ENCODE measurements around the gene RGMB.

RGMB gene

GRCh38 chr5:98763001-98763630 lies 10.3 kb upstream of the RGMB start:
- Histone ChIP-seq H3K4me1 (ENCODE audit: control insufficient read depth in 1 of 2, insufficient read depth in 1 of 2, low read depth in 1 of 2, low read length in 1 of 2) (peaks cover 2% of the 10 kb centered on the region in 2 experiments), H3K27me3 (peaks cover 99% of the 10 kb centered on the region), H3K9me3 (no peaks in the 10 kb centered on the region), H3K4me3 (ENCODE audit: low read depth in 1 of 2, low read length in 1 of 2) (no peak overlapping the region), H3K36me3 (no peaks in the 10 kb centered on the region), H3K27ac (no peak overlapping the region)
- TF ChIP-seq CTCF (IDR thresholded peaks at IDR 0.05): no peak

DNA sequence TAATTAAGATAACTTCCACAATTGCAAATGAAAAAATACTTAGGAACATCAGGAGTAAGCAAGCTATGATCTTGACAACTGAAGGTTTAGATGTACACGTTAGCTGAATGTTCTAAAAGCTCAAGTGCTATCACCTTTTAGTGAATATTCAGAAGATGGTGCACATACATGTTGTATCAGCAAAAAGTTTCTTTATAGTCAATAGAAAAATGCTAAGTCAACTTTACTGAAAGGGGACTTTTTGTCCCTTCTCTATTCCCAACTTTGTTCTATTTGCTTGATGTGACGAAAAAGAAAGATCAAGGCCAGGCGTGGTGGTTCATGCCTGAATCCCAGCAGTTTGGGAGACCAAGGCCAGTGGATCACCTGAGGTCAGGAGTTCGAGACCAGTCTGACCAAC lies 7.6 kb upstream of the RGMB start:
- no peak for TF ChIP-seq CTCF (IDR thresholded peaks at IDR 0.05)
- Histone ChIP-seq H3K27me3 (peaks cover 100% of the 10 kb centered on the region), H3K4me1 (ENCODE audit: control insufficient read depth in 1 of 2, insufficient read depth in 1 of 2, low read depth in 1 of 2, low read length in 1 of 2) (peaks cover 29% of the 10 kb centered on the region in 2 experiments), H3K9me3 (no peaks in the 10 kb centered on the region), H3K36me3 (no peaks in the 10 kb centered on the region), H3K4me3 (ENCODE audit: low read depth in 1 of 2, low read length in 1 of 2) (no peak overlapping the region), H3K27ac (no peak overlapping the region)

GRCh38 chr5:98767581-98767980 lies 5.9 kb upstream of the RGMB start:
- Histone ChIP-seq H3K36me3 (no peaks in the 10 kb centered on the region), H3K4me1 (ENCODE audit: control insufficient read depth in 1 of 2, insufficient read depth in 1 of 2, low read depth in 1 of 2, low read length in 1 of 2) (peaks cover 36 to 43% of the 10 kb centered on the region in 2 experiments), H3K27me3 (peaks cover 100% of the 10 kb centered on the region), H3K27ac (no peak overlapping the region), H3K9me3 (no peaks in the 10 kb centered on the region), H3K4me3 (ENCODE audit: low read depth in 1 of 2, low read length in 1 of 2) (no peak overlapping the region)
- no peak for TF ChIP-seq CTCF (IDR thresholded peaks at IDR 0.05)

- no peak for TF ChIP-seq CTCF (IDR thresholded peaks at IDR 0.05)
- H3K4me3 ChIP-seq (ENCODE audit: low read depth in 1 of 2, low read length in 1 of 2): peak overlapping the region; percentile 62 to 63
- peaks cover 39 to 50% of the 10 kb centered on the region in 2 experiments for H3K4me1 ChIP-seq (ENCODE audit: control insufficient read depth in 1 of 2, insufficient read depth in 1 of 2, low read depth in 1 of 2, low read length in 1 of 2)
- H3K27ac ChIP-seq: no peak overlapping the region
- peaks cover 100% of the 10 kb centered on the region for H3K27me3 ChIP-seq
- no peaks in the 10 kb centered on the region for H3K36me3 ChIP-seq
- H3K9me3 ChIP-seq: no peaks in the 10 kb centered on the region
Measured at GRCh38 chr5:98768160-98768959, 5.1 kb upstream of the RGMB start.

DNA sequence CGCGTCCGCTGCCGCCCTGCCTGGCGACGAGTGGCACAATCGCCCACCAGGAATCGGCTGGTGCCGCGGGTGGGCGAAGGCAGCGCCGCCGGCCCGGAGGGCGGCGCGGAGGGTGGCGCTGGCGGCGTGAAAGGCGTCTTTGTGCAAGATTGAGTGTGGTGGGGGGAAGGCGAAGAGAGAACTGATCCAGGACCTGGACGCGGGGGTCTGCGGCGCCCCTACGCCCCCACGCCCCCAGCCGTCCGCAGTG lies 4.6 kb upstream of the RGMB start:
- Histone ChIP-seq H3K27me3 (peaks cover 100% of the 10 kb centered on the region), H3K4me1 (ENCODE audit: control insufficient read depth in 1 of 2, insufficient read depth in 1 of 2, low read depth in 1 of 2, low read length in 1 of 2) (peaks cover 44 to 56% of the 10 kb centered on the region in 2 experiments), H3K9me3 (no peaks in the 10 kb centered on the region), H3K36me3 (no peaks in the 10 kb centered on the region), H3K27ac (no peak overlapping the region), H3K4me3 (ENCODE audit: low read depth in 1 of 2, low read length in 1 of 2) (peak overlapping the region; percentile 62 to 63)
- no peak for TF ChIP-seq CTCF (IDR thresholded peaks at IDR 0.05)
